CD4-positive, alpha-beta T cell treated with Interleukin-21 for 1 hour (primary cell): Measurements from ENCODE around the gene ASB6.

Experiments used
- DNase-seq: peaks from one replicate; pipeline ENCODE4 v3.0.0-alpha.2; 2020

ASB6 gene

GRCh38 chr9:129624168-129624759, 17.7 kb downstream of the ASB6 start:
- peak; percentile 75 for DNase-seq

GRCh38 chr9:129623331-129623730, 18.6 kb downstream of the ASB6 start:
- DNase-seq: no peak

GRCh38 chr9:129620669-129621295, 21.2 kb downstream of the ASB6 start, which contains the start of gene C9orf50:
Gene C9orf50 (minus strand): TSS chr9:129621101. CDS start chr9:129620574, 527 bp downstream.
- DNase-seq: no peak

- DNase-seq: no peak
These were observed 21.9 kb downstream of the ASB6 start for GRCh38 chr9:129619787-129620668.

- DNase-seq: no peak
These were observed 24.8 kb downstream of the ASB6 start for GRCh38 chr9:129617167-129617566.

GRCh38 chr9:129615407-129616285, 26.3 kb downstream of the ASB6 start:
- DNase-seq: no peak

GRCh38 chr9:129614932-129615331, 27.0 kb downstream of the ASB6 start:
- no peak for DNase-seq

- no peak for DNase-seq
These were observed 28.3 kb downstream of the ASB6 start for GRCh38 chr9:129613520-129614175.

- DNase-seq: no peak
These were observed 29.0 kb downstream of the ASB6 start for GRCh38 chr9:129612815-129613519.

- no peak for DNase-seq
These were observed 29.8 kb downstream of the ASB6 start for GRCh38 chr9:129612123-129612522.

- no peak for DNase-seq
These were observed 30.6 kb downstream of the ASB6 start for GRCh38 chr9:129611307-129611800.

GRCh38 chr9:129610473-129611306, 31.3 kb downstream of the ASB6 start:
- DNase-seq: peak; percentile 72

- DNase-seq: no peak
These were observed 31.8 kb downstream of the ASB6 start for GRCh38 chr9:129610213-129610472.

GRCh38 chr9:129609486-129610212, 32.3 kb downstream of the ASB6 start:
- peak; percentile 83 for DNase-seq

GRCh38 chr9:129608561-129609481, 33.1 kb downstream of the ASB6 start:
- no peak for DNase-seq

- DNase-seq: no peak
These were observed 34.9 kb downstream of the ASB6 start for GRCh38 chr9:129607027-129607387.

- DNase-seq: no peak
These were observed 35.6 kb downstream of the ASB6 start for GRCh38 chr9:129606161-129607026.

- DNase-seq: peak; percentile 18
These were observed 37.2 kb downstream of the ASB6 start for GRCh38 chr9:129604766-129605163.
